GM19397 (cell line): ENCODE results near the gene DNAH14.
"Not testable (repeated sequence)": the region's sequence is repeated elsewhere in the genome, so short reads cannot be mapped to it uniquely, and the experiment has no call there.

Experiments
- ATAC-seq: cut with Tn5 transposase; IDR thresholded peaks from one replicate; pipeline ENCODE4 v1.9.1; 2021; ENCODE audit warnings: mild to moderate bottlenecking, moderate library complexity; ENCODE audit not compliant: unreplicated experiment

DNAH14 gene

DNA sequence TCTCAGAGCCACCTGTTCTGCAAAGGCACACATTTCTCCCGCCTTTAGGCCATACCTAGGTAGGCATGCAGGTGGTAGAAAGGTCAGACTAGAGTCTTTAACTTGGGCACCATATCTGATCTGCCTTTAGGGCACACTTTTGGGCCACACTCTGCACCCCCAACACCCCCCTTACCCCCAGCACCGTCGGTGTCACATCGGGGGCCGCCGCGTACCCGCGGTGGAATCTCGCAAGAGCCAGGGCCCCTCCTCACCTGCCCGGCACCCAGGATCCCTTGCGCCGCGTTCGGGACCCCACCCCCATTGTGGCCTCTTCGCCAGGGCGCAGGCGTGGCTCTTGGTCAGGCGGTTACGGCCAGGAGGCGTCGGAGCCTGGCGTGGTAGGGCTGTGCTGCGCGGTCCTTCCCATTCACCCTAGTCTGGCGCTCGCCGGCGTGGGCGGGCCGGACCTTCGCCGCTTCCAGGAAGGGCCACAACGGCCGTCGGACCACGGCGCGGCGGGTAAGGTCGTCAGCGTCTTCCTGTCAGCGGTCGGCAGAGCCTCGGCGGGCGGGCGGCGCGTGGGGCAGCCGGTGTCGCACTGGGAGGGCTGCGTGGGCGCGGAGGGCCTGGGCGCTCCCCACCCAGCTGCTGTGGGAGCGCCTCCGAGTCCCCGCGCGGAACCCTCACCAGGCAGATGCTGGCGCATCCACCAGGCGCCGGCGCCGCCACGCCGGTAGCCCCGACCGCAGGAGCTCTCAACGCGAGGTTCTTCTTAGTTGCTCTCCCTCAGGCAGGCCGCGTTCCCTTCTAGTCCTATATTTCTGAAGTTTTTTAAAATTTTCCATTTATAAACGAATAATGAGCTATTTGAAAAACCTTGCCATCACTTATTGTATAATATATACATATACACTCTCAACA lies at the start of gene DNAH14:
TSS of gene DNAH14 (plus strand) at position 341 of the 903 bp plus-strand sequence. CDS start 23,028 bp downstream, outside the sequence.
- peak; percentile 92 for ATAC-seq

DNA sequence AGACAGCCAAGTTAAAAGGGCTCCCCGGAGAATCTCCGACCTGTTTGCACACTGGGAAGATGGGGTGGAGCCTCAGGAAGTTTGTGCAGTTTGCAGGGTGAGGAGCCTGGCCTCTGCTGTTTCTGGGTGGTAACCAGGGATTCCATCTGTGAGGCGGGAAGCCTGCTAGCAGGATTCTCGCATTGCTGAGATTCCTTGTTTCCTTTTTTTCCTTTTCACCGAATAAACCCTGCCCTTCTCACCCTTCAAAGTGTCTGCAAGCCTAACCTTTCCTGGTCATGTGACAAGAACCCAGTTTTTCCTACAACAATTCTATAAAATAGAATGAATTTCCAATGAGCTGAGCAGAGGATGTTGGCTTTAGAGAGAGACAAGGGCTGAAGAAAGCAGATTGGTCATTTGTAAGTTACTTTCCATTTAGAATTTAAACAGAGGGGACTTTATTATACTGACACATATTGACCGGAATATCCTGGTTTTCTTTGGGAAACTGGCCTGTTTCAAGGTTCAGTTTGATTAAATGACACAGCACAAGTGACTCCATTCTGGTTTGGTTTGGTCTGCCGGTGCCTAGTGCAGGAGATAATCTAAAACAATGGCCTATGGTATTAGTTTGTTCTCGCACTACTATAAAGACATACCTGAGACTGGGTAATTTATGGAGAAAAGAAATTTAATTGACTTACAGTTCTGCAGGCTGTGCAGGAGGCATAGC lies 48.7 kb upstream of the DNAH14 start:
- no peak for ATAC-seq

DNA sequence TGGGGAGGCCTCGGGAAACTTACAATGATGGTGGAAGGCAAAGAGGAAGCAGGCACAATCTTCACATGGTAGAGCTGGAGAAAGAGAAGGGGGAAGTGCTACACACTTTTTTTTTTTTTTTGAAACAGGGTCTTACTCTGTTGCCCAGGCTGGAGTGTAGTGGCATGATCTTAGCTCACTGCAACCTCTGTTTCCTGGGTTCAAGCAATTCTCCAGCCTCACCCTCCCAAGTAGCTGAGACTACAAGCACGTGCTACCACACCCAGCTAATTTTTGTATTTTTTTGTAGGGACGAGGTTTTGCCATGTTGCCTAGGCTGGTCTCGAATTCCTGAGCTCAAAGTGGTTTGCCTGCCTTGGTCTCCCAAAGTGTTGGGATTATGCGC lies 48.2 kb upstream of the DNAH14 start:
- ATAC-seq, result not testable (repeated sequence)

DNA sequence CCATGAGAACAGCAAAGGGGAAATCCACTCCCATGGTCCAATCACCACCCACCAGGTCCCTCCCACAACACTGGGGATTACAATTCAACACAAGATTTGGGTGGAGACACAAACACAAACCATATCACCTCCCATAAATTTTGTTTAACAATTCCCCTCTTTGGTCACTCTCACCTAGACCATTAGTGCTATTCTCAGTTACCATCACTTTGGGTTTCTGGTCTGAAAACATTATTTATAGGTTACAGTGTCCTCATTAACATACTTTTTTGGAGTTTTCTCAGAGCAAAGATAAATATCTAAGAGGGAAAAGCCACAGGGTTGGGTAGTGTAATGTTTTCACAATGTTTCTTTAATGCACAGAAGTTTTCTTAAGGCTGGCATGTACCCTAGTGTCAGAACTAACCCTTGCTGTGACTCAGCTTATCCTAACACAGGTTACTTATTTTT lies 47.7 kb upstream of the DNAH14 start:
- no peak for ATAC-seq

DNA sequence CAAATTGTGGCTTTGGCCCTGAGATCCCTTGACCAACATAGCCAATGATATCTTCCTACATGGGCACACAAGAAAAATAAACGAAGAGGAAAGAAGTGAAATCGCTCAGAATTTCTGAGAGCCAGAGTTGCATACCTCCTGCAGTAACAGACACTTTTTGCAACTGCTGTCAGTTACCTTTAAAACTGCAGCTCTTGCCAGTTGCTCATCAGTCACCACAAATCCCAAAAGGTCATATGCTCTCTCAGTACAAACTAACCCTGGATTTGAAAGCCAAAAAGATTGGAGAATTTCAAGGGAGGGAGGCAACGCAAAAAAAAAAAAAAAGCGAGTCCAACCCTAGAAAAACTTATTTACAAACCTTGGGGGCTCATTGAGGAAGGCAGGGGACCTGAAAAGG lies 47.2 kb upstream of the DNAH14 start:
- no peak for ATAC-seq

GRCh38 chr1:224883091-224883490 lies 46.4 kb upstream of the DNAH14 start:
- ATAC-seq, result no peak

DNA sequence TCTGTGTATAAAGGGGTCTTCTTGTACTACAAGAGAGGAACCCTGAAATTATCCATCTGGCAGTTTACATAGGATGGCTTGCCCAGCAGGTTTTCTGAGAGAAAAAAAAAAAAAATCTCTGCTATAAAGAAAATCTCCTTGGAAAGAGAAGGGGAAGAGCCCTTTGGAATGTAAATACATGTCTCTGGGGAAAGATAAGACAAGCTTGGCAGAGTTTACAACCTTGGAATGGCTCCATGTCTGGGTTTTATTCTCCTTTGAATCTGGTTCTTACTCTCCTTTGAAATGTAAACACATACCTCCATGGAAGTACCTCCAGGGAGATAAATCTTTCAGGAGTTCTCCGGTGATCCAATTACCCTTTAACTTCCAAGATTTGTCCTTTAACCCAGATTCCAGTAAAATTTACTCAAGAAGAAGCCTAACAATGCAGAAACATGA lies 45.1 kb upstream of the DNAH14 start:
- no peak for ATAC-seq

DNA sequence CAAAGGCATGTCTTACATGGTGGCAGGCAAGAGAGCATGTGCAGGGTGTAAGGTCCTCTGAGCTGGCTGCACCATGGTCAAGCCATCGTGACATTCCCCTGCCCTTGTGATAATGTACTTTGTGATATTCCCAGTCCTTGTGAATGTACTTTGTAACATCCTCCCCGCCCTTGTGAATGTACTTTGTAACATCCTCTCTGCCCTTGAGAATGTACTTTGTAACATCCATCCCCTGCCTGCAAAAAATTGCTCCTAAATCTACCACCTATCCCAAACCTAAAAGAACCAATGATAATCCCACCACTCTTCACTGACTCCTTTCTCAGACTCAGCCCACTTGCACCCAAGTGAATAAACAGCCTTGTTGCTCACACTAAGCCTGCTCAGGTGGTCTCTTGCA lies 44.1 kb upstream of the DNAH14 start:
- ATAC-seq, result not testable (repeated sequence)

- ATAC-seq, result no peak
These were observed 34.6 kb upstream of the DNAH14 start for GRCh38 chr1:224894915-224895314.

GRCh38 chr1:224896130-224896781 lies 33.2 kb upstream of the DNAH14 start:
- ATAC-seq, result no peak

- no peak for ATAC-seq
These were observed 31.7 kb upstream of the DNAH14 start for GRCh38 chr1:224897529-224898327.

- no peak for ATAC-seq
These were observed 30.5 kb upstream of the DNAH14 start for GRCh38 chr1:224898937-224899336.

DNA sequence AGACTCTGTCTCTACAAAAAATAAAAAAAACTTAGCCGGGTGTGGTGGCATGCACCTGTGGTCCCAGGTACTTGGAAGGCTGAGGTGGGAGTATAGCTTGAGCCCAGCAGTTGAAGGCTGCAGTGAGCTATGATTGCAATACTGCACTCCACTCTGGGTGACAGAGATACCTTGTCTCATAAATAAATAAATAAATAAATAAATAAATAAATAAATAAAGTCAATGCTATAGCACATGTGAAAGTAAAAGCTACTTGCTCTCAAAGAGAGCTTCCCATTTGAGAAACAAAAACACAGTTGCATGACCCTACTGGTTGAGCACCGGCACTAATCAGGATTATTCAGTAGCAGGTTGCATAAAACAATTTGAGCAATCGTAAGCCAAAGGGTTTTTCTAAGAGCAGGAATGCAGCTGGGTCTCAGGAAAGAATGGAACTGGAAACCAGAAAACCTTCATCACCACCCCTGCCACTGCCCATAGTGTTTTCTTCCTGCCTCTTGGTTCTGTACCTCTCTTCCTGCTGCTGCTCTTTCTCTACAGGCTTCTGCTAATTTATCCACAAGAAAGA lies 29.3 kb upstream of the DNAH14 start:
- ATAC-seq, result no peak

- ATAC-seq, result no peak
These were observed 28.2 kb upstream of the DNAH14 start for GRCh38 chr1:224901087-224901810.

DNA sequence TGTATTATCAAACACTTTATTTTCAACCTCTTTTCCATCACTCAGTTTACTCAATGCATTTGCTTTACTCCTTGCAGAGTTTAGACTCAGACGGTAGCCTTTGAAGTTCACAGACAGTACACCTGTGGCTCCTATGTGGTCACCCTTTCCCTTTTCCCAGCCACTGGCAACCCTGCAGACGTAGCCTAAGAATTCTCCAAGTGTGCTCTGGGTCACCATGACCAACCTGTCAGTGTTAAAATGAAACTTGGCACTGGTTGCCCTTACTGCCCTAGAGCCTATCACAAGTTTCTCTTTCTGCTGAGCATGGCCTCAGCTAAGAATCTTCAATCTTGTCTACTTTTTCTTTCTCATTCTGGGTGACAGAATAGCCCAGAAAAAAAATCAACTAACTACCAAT lies 25.5 kb upstream of the DNAH14 start:
- ATAC-seq, result no peak

DNA sequence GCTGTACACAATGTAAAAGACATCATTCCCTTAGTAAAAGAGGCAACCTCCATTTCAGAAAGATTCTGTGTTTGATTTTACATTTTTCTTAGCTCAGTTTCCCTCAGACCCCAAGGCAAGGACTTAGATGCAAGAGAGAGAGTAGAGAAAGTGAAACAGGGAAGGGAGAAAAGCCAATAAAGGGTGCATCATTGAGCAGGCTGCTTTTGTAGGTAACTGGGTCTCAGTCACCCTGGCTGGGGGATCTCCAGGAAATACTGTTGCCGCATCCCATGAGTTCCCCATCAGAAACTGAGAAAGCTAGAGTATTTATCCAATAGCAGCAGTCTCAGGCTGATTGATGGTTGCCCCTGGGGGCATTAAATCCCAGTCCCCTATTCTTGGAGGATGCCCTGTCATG lies 23.1 kb upstream of the DNAH14 start:
- ATAC-seq, result no peak

GRCh38 chr1:224911217-224911616 lies 18.3 kb upstream of the DNAH14 start:
- no peak for ATAC-seq

DNA sequence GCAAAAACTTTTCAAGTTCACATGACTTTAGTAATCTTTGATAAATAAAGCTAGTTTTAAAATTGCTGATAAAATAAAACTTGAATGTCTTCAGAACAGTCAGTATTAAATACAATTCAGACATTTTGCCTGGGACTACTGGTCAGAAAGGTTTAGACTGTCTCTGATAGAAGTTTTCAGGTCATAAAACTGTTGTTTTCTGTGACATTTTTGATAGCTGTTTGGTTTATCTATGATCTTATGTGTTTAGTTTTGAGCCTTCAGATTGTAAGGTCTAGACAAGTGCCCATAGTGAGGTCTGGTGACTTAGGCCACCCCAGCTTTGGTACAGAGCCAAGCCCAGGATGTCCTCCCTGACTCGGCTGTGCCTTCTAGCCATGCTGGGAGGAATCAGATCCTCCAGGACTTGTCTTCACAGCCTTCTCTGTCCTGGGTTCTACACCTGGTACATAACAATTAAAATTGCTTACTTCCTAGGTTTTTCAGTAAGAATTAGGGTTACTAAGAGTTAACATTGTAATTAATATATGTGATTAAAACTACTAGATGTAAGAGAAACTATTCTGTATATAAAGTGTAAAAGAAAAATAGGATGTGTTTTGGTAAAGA lies 15.1 kb upstream of the DNAH14 start:
- no peak for ATAC-seq

DNA sequence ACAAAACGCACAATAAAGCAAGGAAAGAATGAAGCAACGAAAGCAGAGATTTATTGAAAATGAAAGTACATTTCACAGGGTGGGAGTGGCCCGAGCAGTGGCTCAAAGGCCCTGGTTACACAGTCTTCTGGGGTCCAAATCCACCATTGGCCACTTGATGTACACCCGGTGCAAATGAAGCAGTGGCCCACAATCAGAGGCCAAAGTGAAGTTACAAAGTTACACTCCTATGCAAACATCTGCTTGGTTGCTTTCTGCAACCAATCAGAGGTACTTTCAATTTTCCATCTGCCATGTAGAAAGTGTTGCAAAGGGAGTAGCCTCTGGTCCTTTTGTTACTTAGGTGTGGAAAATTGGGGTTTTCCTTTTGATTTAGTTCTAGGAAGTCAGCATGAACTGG lies 10.0 kb upstream of the DNAH14 start:
- ATAC-seq, result no peak
